HG03025 (cell line): ENCODE results near the gene F8.
"Not testable (repeated sequence)": the region's sequence is repeated elsewhere in the genome, so short reads cannot be mapped to it uniquely, and the experiment has no call there.

Experiments
- ATAC-seq: cut with Tn5 transposase; IDR thresholded peaks from one replicate; pipeline ENCODE4 v1.9.1; 2021; ENCODE audit warnings: mild to moderate bottlenecking, moderate library complexity; ENCODE audit not compliant: unreplicated experiment, low FRiP score

Gene F8

DNA sequence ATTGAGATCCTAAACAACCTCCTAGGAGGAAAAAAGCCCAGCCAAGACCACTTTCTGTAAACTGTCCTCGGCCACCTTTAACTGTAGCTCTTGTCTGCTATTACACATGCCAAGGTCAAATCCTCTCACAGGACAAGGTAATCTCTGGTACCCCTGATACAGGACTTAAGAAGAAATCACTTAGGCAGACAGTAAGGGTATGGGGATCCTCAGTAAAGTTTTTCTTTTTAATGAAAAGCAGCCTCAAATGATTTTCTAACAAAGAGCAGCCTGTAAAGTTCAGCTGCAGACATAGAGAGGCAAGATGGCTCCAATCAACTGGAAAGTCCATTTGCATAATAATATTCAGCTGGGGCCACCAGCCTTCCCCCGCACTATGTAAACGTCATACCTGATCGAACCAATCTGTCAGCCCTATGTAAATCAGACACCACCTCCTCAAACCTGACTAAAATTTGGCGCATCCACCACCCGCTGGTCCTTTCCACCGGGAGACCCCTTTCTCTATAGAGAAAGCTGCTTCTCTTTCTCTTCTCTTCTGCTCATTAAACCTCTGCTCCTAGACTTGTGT is 202.7 kb downstream of the F8 start:
- no peak for ATAC-seq

DNA sequence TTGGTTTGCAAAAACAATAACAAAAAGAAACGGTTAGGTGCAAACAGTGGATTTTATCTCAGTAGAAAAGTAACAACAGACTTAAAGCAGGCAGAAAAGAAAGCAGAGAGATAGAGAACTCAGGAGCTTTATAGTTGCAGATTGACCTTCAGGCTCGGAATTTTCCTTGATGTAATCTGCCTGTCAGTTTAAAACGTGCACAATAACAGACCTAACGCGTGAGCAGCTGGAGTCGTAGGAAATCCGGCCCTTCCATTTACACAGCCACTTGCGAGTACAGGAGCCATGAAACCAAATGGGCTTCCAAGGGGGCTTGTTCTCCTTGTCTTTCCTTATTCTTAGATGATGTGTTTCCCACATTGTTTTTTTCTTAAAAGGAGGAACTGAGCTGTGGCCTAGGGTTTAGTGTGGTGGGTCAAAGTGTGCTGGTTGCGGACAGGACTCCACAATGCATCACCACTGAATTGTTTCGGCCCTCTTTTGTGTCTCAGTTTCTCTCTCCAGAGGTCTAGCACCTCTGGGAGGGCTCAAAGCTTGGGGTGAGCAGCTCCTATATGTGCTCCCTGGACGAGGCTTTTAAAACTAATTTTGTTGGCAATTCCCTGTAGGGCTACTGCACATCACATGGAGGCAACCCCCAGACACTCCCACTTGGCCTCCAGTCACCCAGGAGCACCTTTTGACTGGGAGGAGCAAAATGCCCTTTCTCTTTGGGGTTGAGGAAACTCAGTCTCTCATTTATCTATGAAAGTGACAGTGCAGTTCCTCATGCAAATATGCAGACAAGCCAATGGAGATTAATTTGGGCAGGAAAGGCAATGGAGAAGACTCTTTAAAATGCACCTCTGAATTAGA is 203.4 kb downstream of the F8 start:
- no peak for ATAC-seq

DNA sequence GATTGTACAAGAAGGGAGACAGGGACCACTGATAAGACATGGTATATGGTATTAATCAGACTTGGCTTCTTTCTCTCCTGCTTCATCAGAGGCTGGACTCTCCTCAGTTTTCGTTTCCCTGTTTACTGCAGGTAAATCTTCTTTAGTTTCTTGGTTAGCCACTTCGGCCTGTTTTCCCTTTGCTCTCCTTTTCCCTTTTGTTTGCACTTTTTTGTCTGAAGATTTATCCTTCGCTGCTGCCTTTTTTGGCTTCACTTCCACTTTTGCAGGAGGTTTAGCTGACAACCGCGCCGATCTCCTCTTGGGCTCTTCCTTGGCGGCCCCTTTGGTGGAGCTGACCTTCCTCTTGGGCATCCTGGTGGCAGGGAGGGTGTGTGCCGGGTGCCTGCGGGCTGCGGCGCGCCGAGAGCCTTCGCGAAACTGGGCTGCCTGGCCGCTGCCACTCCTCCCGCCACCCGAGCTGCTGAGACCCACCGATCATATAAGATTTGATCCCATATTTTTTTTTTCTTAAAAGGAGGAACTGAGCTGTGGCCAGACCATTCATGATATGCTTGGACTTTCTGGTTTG is 205.4 kb downstream of the F8 start:
- ATAC-seq = not testable (repeated sequence)

DNA sequence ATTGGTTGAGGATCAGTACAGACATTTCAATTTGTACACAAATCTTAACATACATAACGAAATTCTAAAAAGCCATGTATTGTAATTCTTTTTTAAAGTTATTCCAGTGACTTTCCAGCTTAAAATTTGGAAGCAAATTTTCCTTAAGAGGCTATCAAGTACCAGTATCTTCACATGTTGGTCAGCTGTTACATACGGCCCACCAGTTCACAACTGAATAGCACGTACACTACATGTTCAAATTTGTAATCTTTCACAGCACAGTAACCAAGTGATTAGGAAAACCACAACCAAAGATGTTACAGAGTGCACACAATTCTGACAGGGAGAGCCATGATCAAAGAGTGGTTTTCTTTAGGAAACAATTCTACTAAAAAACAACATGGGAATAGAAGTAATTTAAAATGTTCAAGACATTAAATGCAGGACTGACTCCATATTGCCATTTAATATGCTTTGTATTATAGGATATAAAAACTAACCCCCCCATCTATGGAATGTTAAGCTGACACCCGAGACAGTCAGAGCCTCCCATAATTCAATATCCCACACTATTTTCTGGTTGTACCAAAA is 206.1 kb downstream of the F8 start:
- not testable (repeated sequence) for ATAC-seq

DNA sequence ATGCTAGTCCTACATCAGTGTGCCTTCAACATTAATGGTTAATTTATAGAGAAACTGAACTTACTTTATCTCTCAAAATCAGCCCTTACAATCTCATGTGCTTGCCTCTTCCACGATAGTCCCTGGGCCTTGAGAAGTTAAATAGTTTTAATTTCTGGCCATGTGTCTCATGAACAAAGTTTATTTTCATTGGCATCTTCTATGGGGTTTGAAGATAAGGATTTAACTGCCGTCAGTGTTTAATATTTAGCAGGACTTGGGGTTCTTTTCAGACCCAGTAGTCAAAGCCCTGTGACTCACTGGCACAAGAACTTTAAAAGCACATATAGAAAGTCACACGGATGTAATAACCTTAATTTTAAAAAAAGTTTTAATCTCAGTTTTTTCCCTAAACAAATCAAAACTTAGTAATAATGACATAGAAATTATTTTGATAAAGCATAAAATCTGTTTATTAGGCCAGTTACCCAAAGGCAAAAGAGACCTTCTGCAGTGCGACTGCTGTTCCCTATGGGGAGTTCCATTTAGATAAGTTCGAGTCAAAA is 207.2 kb downstream of the F8 start:
- ATAC-seq = no peak

DNA sequence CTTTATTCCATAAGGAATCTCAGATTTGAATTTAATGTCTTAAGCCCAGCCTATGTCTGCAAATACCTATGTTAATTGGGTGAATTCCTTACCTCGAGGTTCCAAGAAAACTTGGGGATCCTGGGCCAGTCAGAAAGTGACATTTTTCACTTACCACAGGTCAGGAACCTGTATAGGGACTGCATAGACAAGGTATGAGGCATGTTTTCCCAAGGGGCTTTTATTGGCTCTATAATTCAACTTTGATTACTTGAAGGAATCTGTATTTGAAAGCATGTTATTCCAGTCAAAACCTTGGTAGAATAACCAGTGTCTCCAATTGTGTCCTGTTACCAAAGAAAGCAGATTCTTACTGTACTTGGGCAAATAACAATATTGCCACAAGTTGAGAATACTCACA is 208.7 kb downstream of the F8 start:
- no peak for ATAC-seq

DNA sequence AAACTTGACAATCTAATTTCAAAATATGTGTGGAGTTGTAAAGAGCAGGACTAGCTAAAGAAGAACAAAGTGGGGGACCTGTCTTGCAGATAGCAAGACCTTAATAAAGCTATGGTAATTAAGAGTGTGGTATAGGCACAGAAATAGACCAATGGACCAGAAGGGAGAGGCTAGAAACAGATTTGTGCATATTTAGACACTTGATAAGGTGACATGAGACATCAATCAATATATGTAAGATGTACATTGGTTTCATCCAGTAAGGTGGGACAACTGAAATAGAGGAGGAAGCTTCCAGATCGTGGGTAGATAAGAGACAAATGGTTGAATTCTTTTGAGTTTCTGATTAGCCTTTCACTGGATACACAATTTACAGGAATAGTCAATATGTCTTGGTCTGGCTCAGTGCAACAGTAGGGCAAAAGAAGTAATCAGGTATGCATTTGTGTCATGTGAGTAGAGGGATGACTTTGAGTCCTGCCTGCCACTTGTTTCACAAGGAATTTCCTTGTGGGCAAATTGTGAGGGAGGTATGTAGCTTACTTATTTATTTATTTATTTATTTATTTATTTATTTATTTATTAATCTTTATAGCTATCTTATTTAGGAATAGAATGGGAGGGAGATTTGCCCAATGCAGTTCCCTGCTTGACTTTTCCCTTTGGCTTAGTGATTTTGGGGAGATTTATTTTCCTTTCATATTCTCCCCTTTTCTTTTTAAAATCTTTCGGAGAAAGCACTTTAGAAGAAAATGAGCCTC is 210.0 kb downstream of the F8 start:
- ATAC-seq = no peak

DNA sequence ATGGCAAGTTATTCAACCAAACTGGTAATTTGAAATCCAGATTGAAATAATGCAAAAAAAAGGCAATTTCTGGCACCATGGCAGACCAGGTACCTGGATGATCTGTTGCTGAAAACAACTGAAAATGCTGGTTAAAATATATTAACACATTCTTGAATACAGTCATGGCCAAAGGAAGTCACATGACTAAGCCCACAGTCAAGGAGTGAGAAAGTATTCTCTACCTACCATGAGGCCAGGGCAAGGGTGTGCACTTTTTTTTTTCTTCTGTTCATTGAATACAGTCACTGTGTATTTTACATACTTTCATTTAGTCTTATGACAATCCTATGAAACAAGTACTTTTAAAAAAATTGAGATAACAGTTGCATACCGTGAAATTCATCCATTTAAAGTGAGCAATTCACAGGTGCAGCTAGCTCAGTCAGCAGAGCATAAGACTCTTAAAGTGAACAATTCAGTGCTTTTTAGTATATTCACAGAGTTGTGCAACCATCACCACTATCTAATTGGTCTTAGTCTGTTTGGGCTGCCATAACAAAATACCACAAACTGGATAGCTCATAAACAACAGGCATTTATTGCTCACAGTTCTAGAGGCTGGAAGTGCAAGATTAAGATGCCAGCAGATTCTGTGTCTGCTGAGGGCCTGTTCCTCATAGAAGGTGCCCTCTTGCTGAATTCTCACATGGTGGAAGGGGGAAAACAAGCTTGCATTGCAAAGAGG is 212.4 kb downstream of the F8 start:
- ATAC-seq = no peak

DNA sequence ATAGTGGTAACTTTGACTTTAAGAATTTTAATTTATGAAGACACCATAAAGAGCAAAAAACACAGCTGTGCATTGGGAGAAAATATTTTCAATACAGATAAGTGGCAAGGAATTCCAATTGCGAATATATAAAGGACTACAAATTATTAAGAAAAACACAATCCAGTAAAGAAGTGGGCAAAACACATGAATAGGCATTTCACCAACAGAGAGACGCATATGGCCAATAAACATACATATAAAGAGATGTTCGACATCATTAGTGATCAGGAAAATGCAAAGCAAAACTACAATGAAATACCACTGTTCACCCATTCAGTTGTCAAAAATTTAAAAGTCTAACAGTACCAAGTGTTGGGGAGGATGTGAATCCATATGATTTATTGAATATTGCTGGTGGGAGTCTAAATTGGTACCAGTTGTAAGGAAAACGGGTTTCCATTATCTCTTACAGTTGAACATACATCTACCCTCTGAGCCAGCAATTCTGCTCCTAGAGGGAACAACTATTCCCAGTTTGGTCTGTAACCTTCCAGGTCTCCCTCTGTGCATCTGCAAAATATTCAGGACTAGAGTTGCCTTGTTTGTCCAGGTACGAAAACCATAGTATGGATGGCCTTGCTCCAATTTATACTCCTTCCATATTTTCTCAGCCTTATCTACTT is 215.6 kb downstream of the F8 start:
- no peak for ATAC-seq

DNA sequence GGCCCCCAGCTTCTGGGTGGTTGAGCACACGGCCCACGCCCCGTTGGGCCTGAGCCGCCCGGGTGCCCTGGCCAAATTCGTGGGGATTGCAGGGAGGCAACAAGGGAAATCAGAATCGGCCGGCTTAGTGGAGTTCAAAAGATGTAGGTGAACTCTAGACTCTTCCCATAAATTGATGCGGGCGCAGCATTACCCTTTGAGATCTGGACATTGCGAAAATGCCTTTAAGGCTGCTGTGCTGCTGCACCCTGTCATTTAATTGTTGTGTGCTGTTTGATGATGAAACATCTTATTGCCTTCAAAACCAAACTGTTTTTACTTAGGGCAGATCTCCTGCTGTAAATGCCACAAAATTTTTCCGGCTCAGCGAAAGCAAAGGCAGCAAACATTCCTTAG is 216.8 kb downstream of the F8 start:
- ATAC-seq = no peak

DNA sequence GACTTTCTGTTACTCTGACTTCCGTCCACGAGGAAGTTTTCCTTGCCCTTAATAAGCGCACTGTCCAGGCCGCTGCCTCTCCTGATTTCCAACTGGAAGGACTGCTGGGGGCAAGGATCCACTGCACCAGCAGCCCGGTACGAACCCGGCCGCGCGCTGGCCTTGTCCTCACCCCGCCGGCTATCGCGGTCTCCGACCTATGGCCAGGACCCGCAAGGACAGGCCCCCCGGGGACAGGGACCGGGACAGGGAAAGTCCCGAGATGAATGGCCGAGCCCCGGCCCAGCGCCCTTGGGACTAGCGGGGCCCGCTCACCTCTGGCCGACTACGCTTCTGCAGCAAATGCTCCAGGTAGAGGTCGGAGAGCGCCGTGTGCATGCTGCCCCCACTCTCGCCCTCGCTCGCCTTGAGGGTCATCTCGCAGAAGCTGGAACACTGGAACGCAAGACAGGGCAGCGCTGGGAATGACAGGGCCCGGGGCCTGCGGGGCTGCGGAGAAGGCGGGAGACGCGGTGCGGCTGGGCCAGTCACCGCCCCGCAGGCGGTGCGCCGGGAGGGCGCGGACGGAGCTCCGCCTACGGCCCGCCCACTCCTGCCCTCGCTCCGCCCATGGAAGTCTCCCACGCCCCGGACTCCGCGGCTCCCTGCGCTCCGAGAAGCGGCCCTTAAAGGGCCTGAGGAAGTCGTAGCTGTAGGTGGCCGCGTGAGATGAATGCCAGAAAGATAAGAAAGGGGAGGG is 217.4 kb downstream of the F8 start, which contains the start of gene MPP1:
MPP1 (minus strand) TSS at position 529 of the 739 bp plus-strand sequence; CDS start at position 417, 112 bp downstream.
- ATAC-seq = peak; percentile 74

DNA sequence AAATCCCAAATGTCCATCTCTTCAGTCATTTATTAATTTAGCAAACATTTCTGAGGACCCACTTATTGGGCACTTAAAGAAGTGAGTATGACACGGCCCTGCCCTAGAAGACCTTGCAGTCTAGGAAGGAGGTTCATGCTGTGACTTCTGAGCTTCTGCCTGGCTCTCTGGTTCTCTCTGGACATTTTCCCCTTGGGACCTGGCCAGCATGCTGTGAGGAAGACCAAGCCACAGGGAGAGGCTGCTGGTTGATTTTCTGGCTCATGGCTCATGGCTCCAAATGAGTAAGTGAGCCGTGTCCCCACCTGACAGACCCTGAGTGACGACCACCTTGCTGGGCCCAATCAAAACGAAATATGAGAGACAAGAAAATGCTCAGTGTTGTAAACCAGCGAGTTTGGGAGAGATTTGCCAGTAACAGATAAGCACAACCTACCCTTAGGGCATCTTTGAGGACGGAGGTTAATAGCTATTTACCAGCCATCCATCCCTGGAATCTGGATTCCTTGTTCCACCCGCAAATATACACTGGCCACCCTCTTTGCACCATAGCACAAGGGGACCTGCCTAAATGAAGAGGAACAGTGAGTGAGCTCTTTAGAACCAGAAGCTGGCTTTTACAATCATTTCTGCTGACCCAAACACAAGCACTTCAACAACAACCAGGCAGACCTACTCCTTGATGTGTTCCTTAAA is 218.1 kb downstream of the F8 start:
- no peak for ATAC-seq

DNA sequence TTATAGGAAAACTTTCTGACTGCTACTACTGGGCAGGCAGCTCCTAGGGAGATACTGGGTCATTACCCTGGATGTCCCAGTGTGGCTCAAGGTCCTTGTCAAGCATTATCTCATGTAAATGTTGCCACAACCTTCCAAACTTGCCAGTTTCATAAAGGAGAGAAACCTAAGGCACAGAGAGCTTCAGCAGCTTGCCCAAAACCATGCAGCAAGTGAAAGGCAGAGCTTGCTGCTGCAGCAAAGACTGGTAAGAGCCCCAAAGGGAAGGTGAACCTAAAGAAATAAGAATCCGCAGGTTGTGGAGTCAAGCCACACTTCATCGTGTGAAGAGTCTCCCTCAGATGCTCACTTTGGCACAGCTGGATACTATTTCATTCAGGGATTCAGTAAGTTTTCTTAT is 219.6 kb downstream of the F8 start:
- no peak for ATAC-seq

DNA sequence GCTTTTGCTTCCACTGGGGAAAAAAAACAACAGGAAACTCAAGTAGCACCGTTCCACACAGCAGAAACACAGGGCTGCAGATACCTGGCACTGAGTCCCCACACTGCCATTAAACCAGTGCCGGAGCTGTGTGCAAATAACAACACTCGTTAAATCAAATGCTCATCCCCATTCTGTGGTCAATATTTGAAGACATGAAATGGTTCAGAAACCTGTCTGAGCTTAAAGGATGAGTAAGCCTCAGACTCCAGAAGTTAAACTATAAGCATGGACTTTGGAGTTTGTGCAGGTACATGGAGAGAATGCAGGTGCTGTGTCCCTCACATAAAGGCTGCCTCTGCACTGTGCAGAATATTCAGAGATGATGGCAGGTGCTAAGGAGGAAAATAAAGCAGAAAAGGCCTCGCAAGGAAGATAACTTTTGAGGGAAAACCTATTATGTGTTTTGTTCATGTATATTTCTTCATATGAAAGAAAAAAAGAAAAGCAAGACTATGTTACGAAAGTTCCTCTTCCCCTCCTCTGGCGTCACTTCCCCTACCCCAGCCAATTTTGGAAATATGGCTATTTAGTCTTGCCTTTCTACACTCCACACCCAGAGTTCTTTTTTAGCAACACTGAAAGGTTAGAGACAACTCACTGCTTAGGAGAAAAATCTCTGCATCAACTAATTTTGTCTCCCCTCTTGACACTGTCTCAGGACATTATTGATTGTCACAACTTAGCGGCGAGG is 221.9 kb downstream of the F8 start:
- ATAC-seq = no peak

DNA sequence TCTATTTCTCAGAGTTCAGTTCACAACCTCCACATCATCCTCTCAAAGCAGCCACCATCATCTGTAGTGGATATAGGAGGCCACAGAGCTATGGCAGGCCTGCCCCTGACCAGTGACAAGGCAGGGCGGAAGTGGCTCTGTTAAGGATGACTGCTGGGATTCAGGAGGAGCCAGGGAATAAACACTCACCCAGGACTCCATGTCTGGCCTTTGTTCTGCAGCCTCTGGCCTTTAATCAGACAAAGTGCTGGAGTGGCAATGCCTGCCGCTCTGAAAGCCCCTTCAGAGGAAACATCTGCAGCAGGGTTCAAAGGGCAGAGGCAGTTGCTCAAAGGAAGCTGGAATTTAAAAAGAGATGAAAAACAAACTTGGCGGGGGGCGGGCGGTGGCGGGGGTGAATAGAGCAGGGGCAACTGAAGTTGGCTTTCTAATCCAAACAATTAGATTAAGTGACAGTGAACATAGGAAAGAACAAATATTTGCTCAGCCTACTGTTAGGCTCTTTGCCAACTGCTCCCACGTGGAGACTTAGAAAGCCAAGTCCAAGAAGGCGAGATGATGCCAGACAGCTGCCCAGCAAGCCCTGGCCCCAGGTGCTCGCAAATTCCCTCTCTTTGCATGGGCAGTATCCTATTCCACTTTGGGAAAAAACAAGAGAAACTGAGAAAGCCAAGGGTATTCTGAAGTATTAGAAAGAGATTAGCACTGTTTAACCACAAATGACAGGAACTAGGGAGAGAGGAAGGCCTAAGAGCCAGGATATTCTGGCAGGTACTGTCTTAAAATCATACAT is 222.8 kb downstream of the F8 start:
- ATAC-seq = no peak

DNA sequence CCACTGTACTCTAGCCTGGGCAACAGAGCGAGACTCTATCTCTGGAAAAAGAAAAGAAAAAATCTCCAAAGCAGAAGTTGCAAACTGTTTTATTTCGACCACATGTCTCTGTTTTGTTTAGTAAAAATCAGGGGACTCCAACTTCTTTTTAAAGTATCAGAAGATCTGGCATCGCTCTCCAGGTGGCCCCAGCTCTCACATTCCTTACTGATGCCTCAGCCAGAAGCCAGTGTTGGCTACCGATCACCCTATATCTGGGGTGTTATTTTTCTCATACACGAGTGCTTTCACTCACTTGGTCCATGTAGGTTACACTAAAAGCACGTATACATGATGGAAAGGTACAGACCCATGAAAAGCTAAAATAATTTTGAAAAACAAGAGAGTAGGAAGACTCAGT is 225.5 kb downstream of the F8 start:
- no peak for ATAC-seq

DNA sequence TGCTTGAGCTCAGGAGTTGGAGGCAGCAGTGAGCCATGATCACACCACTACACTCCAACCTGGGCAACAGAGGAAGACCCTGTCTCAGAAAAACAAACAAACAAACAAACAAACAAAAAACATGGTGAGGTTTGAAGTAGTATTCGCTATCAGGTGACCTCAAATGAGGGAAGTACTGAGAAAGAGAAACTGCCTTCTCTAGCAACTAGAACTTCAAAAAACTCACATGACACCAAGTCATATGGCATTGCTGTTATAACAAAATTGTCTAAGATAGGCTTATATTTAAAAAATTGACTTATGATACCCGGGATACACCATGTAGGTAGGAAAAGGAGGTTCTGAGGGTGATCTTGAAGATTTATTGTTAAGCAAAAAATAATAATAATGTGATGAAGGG is 227.5 kb downstream of the F8 start:
- ATAC-seq = no peak
